ENCODE results near the gene ESPN. TPM values are rescaled to one million over a fixed set of nuclear protein-coding genes. Genes with fewer than 3 reads are reported as not detected.

The ESPN gene
- total RNA-seq, 2 experiments from 2014 or later = 2.0 to 3.9 TPM

GRCh38 chr1:6465461-6466005 is 41.0 kb downstream of the ESPN start:
- Histone ChIP-seq H3K27ac (ENCODE audit: low read depth in 1 of 2, low read length in 2 of 2) (peak overlapping the region; percentile 90 to 97), H3K27me3 (ENCODE audit: control insufficient read depth in 1 of 2, insufficient read depth in 2 of 2, low read length in 2 of 2) (no peaks in the 10 kb centered on the region), H3K4me3 (ENCODE audit: low read length) (peak overlapping the region; percentile 83), H3K4me1 (ENCODE audit: insufficient read depth, low read length) (peaks cover 60% of the 10 kb centered on the region), H3K36me3 (ENCODE audit: insufficient read depth, low read length) (peaks cover 38% of the 10 kb centered on the region), H3K9me3 (ENCODE audit: control insufficient read depth in 1 of 2, insufficient read depth in 1 of 2, low read length in 2 of 2) (no peaks in the 10 kb centered on the region)
- Mint-ChIP-seq H3K9me3 (no peaks in the 10 kb centered on the region), H3K27me3 (no peaks in the 10 kb centered on the region), H3K27ac (peak overlapping the region; percentile 96), H3K4me3 (peak overlapping the region; percentile 98), H3K36me3 (ENCODE audit: low read depth) (peaks cover 46% of the 10 kb centered on the region), H3K4me1 (ENCODE audit: low read depth) (peaks cover 51% of the 10 kb centered on the region)
- TF ChIP-seq CTCF (IDR thresholded peaks at IDR 0.05) = no peak
- ChIA-PET CTCF (interaction anchor here (0.9 to 4.9 kb wide), 7 partner anchors 11 to 473 kb away, joined by 3 to 34 read pairs (median 10); partner anchors contain the start of genes ESPN and NPHP4), POLR2A (interaction anchor here (1.0 to 6.9 kb wide), 3 partner anchors 10 to 16 kb away, joined by 4 to 40 read pairs (median 4); no protein-coding TSS in a partner anchor)
- intact Hi-C loops (cut with DNase I, micrococcal nuclease) = loop anchor here in 1 of 2 experiments (1.0 kb wide), 1 partner anchor 10 kb away; no protein-coding TSS in a partner anchor
- ATAC-seq (ENCODE audit: poor library complexity) = peak; percentile 51
- peak in 13 of 14 experiments; percentile 37 to 77 (median 50) for DNase-seq

- no peaks in the 10 kb centered on the region for H3K27me3 Mint-ChIP-seq
- Histone ChIP-seq H3K27ac (ENCODE audit: low read depth in 1 of 2, low read length in 2 of 2) (peak within 1 kb of the TSS; percentile 90 to 97), H3K4me3 (ENCODE audit: low read length) (peak within 1 kb of the TSS; percentile 83)
These were observed 41.4 kb downstream of the ESPN start, which contains the start of gene TNFRSF25 for GRCh38 chr1:6466023-6466422. TSS of gene TNFRSF25 (minus strand) at chr1:6466173. CDS start at chr1:6466107, 66 bp downstream.

GRCh38 chr1:6466751-6467150 is 42.2 kb downstream of the ESPN start:
- peak overlapping the region; percentile 69 to 97 for H3K27ac ChIP-seq (ENCODE audit: low read depth in 1 of 2, low read length in 2 of 2)
- ChIA-PET CTCF (interaction anchor here (0.9 to 4.9 kb wide), 5 partner anchors 10 to 29 kb away, joined by 4 to 34 read pairs (median 7); no protein-coding TSS in a partner anchor), POLR2A (interaction anchor here (0.6 to 6.9 kb wide), 5 partner anchors 13 to 267 kb away, joined by 3 to 40 read pairs (median 3); no protein-coding TSS in a partner anchor)
- no peaks in the 10 kb centered on the region for H3K27me3 ChIP-seq (ENCODE audit: control insufficient read depth in 1 of 2, insufficient read depth in 2 of 2, low read length in 2 of 2)
- peaks cover 48% of the 10 kb centered on the region for H3K4me1 ChIP-seq (ENCODE audit: insufficient read depth, low read length)
- ATAC-seq (ENCODE audit: poor library complexity) = no peak
- peak overlapping the region; percentile 83 for H3K4me3 ChIP-seq (ENCODE audit: low read length)
- peak overlapping the region; percentile 96 for H3K27ac Mint-ChIP-seq
- TF ChIP-seq CTCF (IDR thresholded peaks at IDR 0.05) = no peak
- H3K36me3 ChIP-seq (ENCODE audit: insufficient read depth, low read length) = peaks cover 26% of the 10 kb centered on the region
- no peak for DNase-seq
- H3K4me3 Mint-ChIP-seq = peak overlapping the region; percentile 76
- H3K4me1 Mint-ChIP-seq (ENCODE audit: low read depth) = peaks cover 41% of the 10 kb centered on the region
- H3K9me3 ChIP-seq (ENCODE audit: control insufficient read depth in 1 of 2, insufficient read depth in 1 of 2, low read length in 2 of 2) = no peaks in the 10 kb centered on the region
- intact Hi-C loops (cut with DNase I, micrococcal nuclease) = no loop called here
- no peaks in the 10 kb centered on the region for H3K27me3 Mint-ChIP-seq
- no peaks in the 10 kb centered on the region for H3K9me3 Mint-ChIP-seq
- peaks cover 37% of the 10 kb centered on the region for H3K36me3 Mint-ChIP-seq (ENCODE audit: low read depth)

More at GRCh38 chr1:6466023-6466422, 41.4 kb downstream of the ESPN start, which contains the start of gene TNFRSF25:
- H3K9me3 Mint-ChIP-seq = no peaks in the 10 kb centered on the region
- Histone ChIP-seq H3K36me3 (ENCODE audit: insufficient read depth, low read length) (peaks cover 33% of the 10 kb centered on the region), H3K9me3 (ENCODE audit: control insufficient read depth in 1 of 2, insufficient read depth in 1 of 2, low read length in 2 of 2) (no peaks in the 10 kb centered on the region), H3K27me3 (ENCODE audit: control insufficient read depth in 1 of 2, insufficient read depth in 2 of 2, low read length in 2 of 2) (no peaks in the 10 kb centered on the region), H3K4me1 (ENCODE audit: insufficient read depth, low read length) (peaks cover 55% of the 10 kb centered on the region)
- ChIA-PET CTCF (interaction anchor here (0.9 to 4.9 kb wide), 4 partner anchors 10 to 29 kb away, joined by 4 to 34 read pairs (median 9); no protein-coding TSS in a partner anchor), POLR2A (interaction anchor here (1.0 to 6.9 kb wide), 5 partner anchors 10 to 77 kb away, joined by 3 to 40 read pairs (median 4); no protein-coding TSS in a partner anchor)
- peak within 1 kb of the TSS; percentile 96 for H3K27ac Mint-ChIP-seq
- intact Hi-C loops (cut with DNase I, micrococcal nuclease) = no loop called here
- ATAC-seq (ENCODE audit: poor library complexity) (peak; percentile 59), DNase-seq (peak in 13 of 14 experiments; percentile 26 to 87 (median 65))
- peaks cover 46% of the 10 kb centered on the region for H3K4me1 Mint-ChIP-seq (ENCODE audit: low read depth)
- peaks cover 41% of the 10 kb centered on the region for H3K36me3 Mint-ChIP-seq (ENCODE audit: low read depth)
- no peak for TF ChIP-seq CTCF (IDR thresholded peaks at IDR 0.05)
- peak within 1 kb of the TSS; percentile 98 for H3K4me3 Mint-ChIP-seq
